OCI-LY7 (cell line): ENCODE results near the gene RIMBP2.
"Not testable (repeated sequence)": the region's sequence is repeated elsewhere in the genome, so short reads cannot be mapped to it uniquely, and the experiment has no call there.

Experiments
- EZH2phosphoT487 ChIP-seq: fragments of 200-600 bp; sonication (generic); IDR thresholded peaks from 2 replicates; pipeline ENCODE4 v1.6.1; 2018; ENCODE audit warnings: low read depth, borderline replicate concordance, mild to moderate bottlenecking, mixed run types, antibody characterized with exemption, low read length, moderate library complexity, mixed read lengths
- TF ChIP-seq, protein P1 (sequence below): fragments of 200-600 bp; sonication (generic); conservative IDR thresholded peaks from 2 replicates; pipeline ENCODE4 v1.5.1; 2014; ENCODE audit warnings: mild to moderate bottlenecking, antibody characterized with exemption, low read length, moderate library complexity, mixed read lengths

DNA sequence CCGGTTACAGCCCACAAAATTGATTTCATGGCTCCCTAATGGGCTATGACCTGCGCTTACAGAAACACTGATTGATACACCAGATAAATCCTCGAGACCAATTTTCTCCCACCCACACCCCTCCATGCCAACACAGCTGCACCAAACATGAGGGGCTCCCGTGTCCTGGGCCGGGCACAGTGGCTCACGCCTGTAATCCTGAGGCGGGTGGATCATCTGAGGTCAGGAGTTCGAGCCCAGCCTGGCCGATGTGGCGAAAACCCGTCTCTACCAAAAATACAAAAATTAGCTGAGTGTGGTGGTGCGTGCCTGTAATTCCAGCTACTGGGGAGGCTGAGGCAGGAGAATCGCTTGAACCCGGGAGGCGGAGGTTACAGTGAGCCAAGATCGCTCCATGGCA is 27.1 kb downstream of the RIMBP2 start:
- TF ChIP-seq, protein P1, sequence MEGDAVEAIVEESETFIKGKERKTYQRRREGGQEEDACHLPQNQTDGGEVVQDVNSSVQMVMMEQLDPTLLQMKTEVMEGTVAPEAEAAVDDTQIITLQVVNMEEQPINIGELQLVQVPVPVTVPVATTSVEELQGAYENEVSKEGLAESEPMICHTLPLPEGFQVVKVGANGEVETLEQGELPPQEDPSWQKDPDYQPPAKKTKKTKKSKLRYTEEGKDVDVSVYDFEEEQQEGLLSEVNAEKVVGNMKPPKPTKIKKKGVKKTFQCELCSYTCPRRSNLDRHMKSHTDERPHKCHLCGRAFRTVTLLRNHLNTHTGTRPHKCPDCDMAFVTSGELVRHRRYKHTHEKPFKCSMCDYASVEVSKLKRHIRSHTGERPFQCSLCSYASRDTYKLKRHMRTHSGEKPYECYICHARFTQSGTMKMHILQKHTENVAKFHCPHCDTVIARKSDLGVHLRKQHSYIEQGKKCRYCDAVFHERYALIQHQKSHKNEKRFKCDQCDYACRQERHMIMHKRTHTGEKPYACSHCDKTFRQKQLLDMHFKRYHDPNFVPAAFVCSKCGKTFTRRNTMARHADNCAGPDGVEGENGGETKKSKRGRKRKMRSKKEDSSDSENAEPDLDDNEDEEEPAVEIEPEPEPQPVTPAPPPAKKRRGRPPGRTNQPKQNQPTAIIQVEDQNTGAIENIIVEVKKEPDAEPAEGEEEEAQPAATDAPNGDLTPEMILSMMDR: not testable (repeated sequence)
- not testable (repeated sequence) for TF ChIP-seq EZH2phosphoT487
